ENCODE data around the gene STAT5B. TPM values are rescaled to one million over a fixed set of nuclear protein-coding genes. Genes with fewer than 3 reads are reported as not detected.
"Not testable (repeated sequence)": the region's sequence is repeated elsewhere in the genome, so short reads cannot be mapped to it uniquely, and the experiment has no call there.

Gene STAT5B
- total RNA-seq, 1 experiment from 2014 or later, result 42.9 TPM

- H3K9ac ChIP-seq (ENCODE audit: extremely low read depth, insufficient read length, low read length); H3K9me3 Mint-ChIP-seq; H3K27me3 ChIP-seq (ENCODE audit: insufficient read depth, low read length); H2BK5ac ChIP-seq (ENCODE audit: insufficient read length, low read length); DNase-seq; H3K27ac Mint-ChIP-seq; H3K27me3 Mint-ChIP-seq (ENCODE audit: low read depth); H3K23ac ChIP-seq (ENCODE audit: insufficient read length, low read depth, low read length); H2BK20ac ChIP-seq (ENCODE audit: low read depth, low read length, poor library complexity, severe bottlenecking); H3K4me3 Mint-ChIP-seq; H3K9me3 ChIP-seq (ENCODE audit: control insufficient read depth, low read depth, low read length); H2BK15ac ChIP-seq (ENCODE audit: low read depth, low read length); H3K79me1 ChIP-seq (ENCODE audit: insufficient read depth, low read depth, low read length, poor library complexity, severe bottlenecking); H2AFZ ChIP-seq (ENCODE audit: low read length); H3K79me2 ChIP-seq (ENCODE audit: insufficient read depth, low read length); H4K5ac ChIP-seq (ENCODE audit: insufficient read length, low read depth, low read length); H4K8ac ChIP-seq (replicated peaks; ENCODE audit: insufficient read length, low read depth, low read length); H3K36me3 Mint-ChIP-seq (ENCODE audit: insufficient read depth in 1 of 3, low read depth in 3 of 3); H3K27ac ChIP-seq (ENCODE audit: insufficient read length, low read depth, low read length); H4K91ac ChIP-seq (ENCODE audit: insufficient read length, low read depth, low read length); H3K4me2 ChIP-seq (ENCODE audit: insufficient read depth, insufficient read length, low read length); H4K20me1 ChIP-seq (ENCODE audit: control insufficient read depth, insufficient read depth, insufficient read length); H3K4ac ChIP-seq (ENCODE audit: low read depth, low read length); H3K56ac ChIP-seq (ENCODE audit: insufficient read length, low read depth, low read length); H3T11ph ChIP-seq (ENCODE audit: low read length); H3K18ac ChIP-seq (ENCODE audit: insufficient read length, low read depth, low read length); H2AK5ac ChIP-seq (ENCODE audit: insufficient read length, low read length); H3K4me1 ChIP-seq (ENCODE audit: insufficient read depth, low read length); H2BK12ac ChIP-seq (ENCODE audit: insufficient read length, low read depth, low read length); H3K14ac ChIP-seq (ENCODE audit: insufficient read depth, low read length); H3K23me2 ChIP-seq (ENCODE audit: insufficient read length, low read depth, low read length, poor library complexity, severe bottlenecking); H2BK120ac ChIP-seq (ENCODE audit: low read depth, low read length, poor library complexity, severe bottlenecking): not testable (repeated sequence)
- H3K4me1 Mint-ChIP-seq, result peaks cover 17 to 24% of the 10 kb centered on the region in 2 experiments
- no CpG with 5 or more reads among the region's 3 CpGs for WGBS (ENCODE audit: extremely low coverage, insufficient read length, low lambda C conversion rate)
These were observed 32.1 kb downstream of the STAT5B start for GRCh38 chr17:42244116-42244515.

All from H9 (cell line).